CD4-positive, alpha-beta T cell (primary cell): ENCODE measurements around the gene FGGY. TPM values are rescaled to one million over a fixed set of nuclear protein-coding genes. Genes with fewer than 3 reads are reported as not detected.

Source experiments
- ATAC-seq: fragments of 200-7000 bp; cut with Tn5 transposase; one replicate; pipeline ENCODE4 v1.10.0; 2022; ENCODE audit warnings: mild to moderate bottlenecking; ENCODE audit not compliant: poor library complexity
- CTCF ChIA-PET: fragments of 350-600 bp; sonication (Branson Sonifier 250); formaldehyde crosslinking; loops from one replicate; lab custom pipeline; 2021; ENCODE audit warnings: antibody characterized with exemption, inconsistent platforms; lab: Charles Lee
- POLR2A ChIA-PET: fragments of 350-600 bp; sonication (Branson Sonifier 250); formaldehyde crosslinking; loops from one replicate; lab custom pipeline; 2021; ENCODE audit warnings: antibody characterized with exemption, inconsistent platforms; lab: Charles Lee
- DNase-seq, 14 experiments: peaks; one replicate each; pipeline ENCODE4 v3.0.0-alpha.2; 2013 to 2020; ENCODE audit warnings: mixed read lengths in 2 of 14
- H3K27ac ChIP-seq, 2 donors: one replicate each; pipeline versions ENCODE4 v1.5.1 to v1.7.0; 2013; ENCODE audit warnings: low read length in 2 of 2, low read depth in 1 of 2, mild to moderate bottlenecking in 1 of 2
- H3K27me3 ChIP-seq, 2 experiments: 1 replicate in 1 of 2; 2 replicates in 1 of 2; pipeline versions ENCODE4 v1.6.1 to v1.7.0; 2013; ENCODE audit warnings: low read length in 2 of 2, control low read depth in 1 of 2, mild to moderate bottlenecking in 1 of 2, moderate library complexity in 1 of 2; ENCODE audit not compliant: insufficient read depth in 2 of 2, control insufficient read depth in 1 of 2
- H3K36me3 ChIP-seq: one replicate; pipeline ENCODE4 v1.6.1; 2013; ENCODE audit warnings: low read length, control low read depth; ENCODE audit not compliant: insufficient read depth
- H3K4me1 ChIP-seq: one replicate; pipeline ENCODE4 v1.6.1; 2013; ENCODE audit warnings: low read length, control low read depth; ENCODE audit not compliant: insufficient read depth
- H3K4me3 ChIP-seq: one replicate; pipeline ENCODE4 v1.5.1; 2013; ENCODE audit warnings: mild to moderate bottlenecking, low read length, moderate library complexity
- H3K9me3 ChIP-seq, 2 experiments: 1 replicate in 1 of 2; 2 replicates in 1 of 2; pipeline versions ENCODE4 v1.6.1 to v1.7.0; 2013; ENCODE audit warnings: low read length in 2 of 2, mild to moderate bottlenecking in 2 of 2, control low read depth in 1 of 2, moderate library complexity in 1 of 2; ENCODE audit not compliant: control insufficient read depth in 1 of 2, insufficient read depth in 1 of 2
- H3K27ac Mint-ChIP-seq: one replicate; pipeline ENCODE4 v1.8.0; 2020; ENCODE audit warnings: mixed read lengths
- H3K27me3 Mint-ChIP-seq: one replicate; pipeline ENCODE4 v1.8.0; 2021; ENCODE audit warnings: mixed read lengths
- H3K36me3 Mint-ChIP-seq: one replicate; pipeline ENCODE4 v1.8.0; 2021; ENCODE audit warnings: low read depth, mixed read lengths
- H3K4me1 Mint-ChIP-seq: one replicate; pipeline ENCODE4 v1.8.0; 2021; ENCODE audit warnings: low read depth, mixed read lengths
- H3K4me3 Mint-ChIP-seq: one replicate; pipeline ENCODE4 v1.8.0; 2020; ENCODE audit warnings: mild to moderate bottlenecking, mixed read lengths
- H3K9me3 Mint-ChIP-seq: one replicate; pipeline ENCODE4 v1.8.0; 2020; ENCODE audit warnings: mixed read lengths
- intact Hi-C, 2 experiments: fragments of 100-400 bp; cut with DNase I in 1 of 2; cut with micrococcal nuclease in 1 of 2; formaldehyde crosslinking; loops; one replicate each; pipeline versions ENCODE4 v1.15.1 to v1.9.0; 2023 to 2025; cut with DNase I, micrococcal nuclease
- total RNA-seq, 174 experiments: library from RNA in 2 of 174; stranded (reverse) in 2 of 174; gene quantifications; one replicate each; pipeline ENCODE4 v1.2.3 and lab custom pipeline; 2021 to 2026
- TF ChIP-seq, protein P1 (sequence below): fragments of 200-600 bp; IDR thresholded peaks from one replicate; pipeline ENCODE4 v1.8.0; 2022; ENCODE audit warnings: antibody characterized with exemption, mild to moderate bottlenecking

FGGY gene
- total RNA-seq, 2 experiments from 2014 or later: 9.5 to 10.0 TPM

DNA sequence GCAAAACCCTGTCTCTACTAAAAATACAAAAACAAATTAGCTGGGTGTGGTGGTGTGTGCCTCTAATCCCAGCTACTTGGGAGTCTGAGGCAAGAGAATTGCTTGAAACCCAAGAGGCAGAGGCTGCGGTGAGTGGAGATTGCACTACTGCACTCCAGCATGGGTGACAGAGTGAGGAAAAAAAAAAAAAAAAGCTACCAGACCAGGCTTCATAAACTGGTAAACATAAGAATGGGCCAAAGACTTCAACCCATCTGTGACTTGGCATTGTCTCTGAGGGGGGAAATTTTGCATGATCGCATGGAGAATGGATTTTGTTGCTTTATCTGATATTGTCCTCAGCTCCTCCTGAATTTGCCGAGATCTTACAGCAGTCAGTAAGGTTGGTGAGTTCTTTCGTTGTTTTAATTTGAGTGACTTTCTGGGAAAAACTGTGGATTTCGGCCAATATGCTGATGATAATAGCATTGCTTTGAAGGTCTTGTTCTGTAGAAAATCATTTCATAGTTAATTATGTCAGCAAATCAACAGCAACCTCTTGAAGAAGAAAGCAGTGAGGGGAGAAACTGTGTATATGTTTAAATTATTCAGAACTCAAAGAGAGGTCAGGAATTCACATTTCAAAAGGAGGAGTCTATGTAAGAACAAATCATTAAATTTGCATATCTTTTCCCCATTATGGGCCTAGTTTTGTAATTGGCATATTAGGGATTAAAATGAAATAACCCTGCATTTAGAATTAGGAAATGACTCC, 13.1 kb downstream of the FGGY start:
- no peak for DNase-seq
- Histone ChIP-seq H3K4me1 (no peaks in the 10 kb centered on the region), H3K4me3 (no peak overlapping the region), H3K27me3 (no peaks in the 10 kb centered on the region), H3K27ac (no peak overlapping the region), H3K36me3 (no peaks in the 10 kb centered on the region), H3K9me3 (peaks cover 0 to 10% of the 10 kb centered on the region in 2 experiments)
- H3K4me3 Mint-ChIP-seq: no peak overlapping the region
- H3K4me1 Mint-ChIP-seq: no peaks in the 10 kb centered on the region
- no peak for ATAC-seq
- no peaks in the 10 kb centered on the region for H3K27me3 Mint-ChIP-seq
- intact Hi-C loops: no loop called here
- peaks cover 8% of the 10 kb centered on the region for H3K9me3 Mint-ChIP-seq
- no peaks in the 10 kb centered on the region for H3K36me3 Mint-ChIP-seq
- no peak overlapping the region for H3K27ac Mint-ChIP-seq
- ChIA-PET CTCF (no interaction called here), POLR2A (no interaction called here)
- TF ChIP-seq, protein P1, sequence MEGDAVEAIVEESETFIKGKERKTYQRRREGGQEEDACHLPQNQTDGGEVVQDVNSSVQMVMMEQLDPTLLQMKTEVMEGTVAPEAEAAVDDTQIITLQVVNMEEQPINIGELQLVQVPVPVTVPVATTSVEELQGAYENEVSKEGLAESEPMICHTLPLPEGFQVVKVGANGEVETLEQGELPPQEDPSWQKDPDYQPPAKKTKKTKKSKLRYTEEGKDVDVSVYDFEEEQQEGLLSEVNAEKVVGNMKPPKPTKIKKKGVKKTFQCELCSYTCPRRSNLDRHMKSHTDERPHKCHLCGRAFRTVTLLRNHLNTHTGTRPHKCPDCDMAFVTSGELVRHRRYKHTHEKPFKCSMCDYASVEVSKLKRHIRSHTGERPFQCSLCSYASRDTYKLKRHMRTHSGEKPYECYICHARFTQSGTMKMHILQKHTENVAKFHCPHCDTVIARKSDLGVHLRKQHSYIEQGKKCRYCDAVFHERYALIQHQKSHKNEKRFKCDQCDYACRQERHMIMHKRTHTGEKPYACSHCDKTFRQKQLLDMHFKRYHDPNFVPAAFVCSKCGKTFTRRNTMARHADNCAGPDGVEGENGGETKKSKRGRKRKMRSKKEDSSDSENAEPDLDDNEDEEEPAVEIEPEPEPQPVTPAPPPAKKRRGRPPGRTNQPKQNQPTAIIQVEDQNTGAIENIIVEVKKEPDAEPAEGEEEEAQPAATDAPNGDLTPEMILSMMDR: no peak

GRCh38 chr1:59310549-59311250, 13.8 kb downstream of the FGGY start:
- ChIA-PET POLR2A (no interaction called here), CTCF (no interaction called here)
- Mint-ChIP-seq H3K36me3 (no peaks in the 10 kb centered on the region), H3K9me3 (peaks cover 5% of the 10 kb centered on the region), H3K4me3 (no peak overlapping the region), H3K27me3 (no peaks in the 10 kb centered on the region), H3K27ac (no peak overlapping the region), H3K4me1 (no peaks in the 10 kb centered on the region)
- intact Hi-C loops: no loop called here
- Histone ChIP-seq H3K27ac (no peak overlapping the region), H3K36me3 (no peaks in the 10 kb centered on the region), H3K4me1 (no peaks in the 10 kb centered on the region), H3K27me3 (no peaks in the 10 kb centered on the region), H3K9me3 (peaks cover 0 to 2% of the 10 kb centered on the region in 2 experiments), H3K4me3 (no peak overlapping the region)
- TF ChIP-seq, protein P1: no peak
- ATAC-seq (no peak), DNase-seq (no peak)

DNA sequence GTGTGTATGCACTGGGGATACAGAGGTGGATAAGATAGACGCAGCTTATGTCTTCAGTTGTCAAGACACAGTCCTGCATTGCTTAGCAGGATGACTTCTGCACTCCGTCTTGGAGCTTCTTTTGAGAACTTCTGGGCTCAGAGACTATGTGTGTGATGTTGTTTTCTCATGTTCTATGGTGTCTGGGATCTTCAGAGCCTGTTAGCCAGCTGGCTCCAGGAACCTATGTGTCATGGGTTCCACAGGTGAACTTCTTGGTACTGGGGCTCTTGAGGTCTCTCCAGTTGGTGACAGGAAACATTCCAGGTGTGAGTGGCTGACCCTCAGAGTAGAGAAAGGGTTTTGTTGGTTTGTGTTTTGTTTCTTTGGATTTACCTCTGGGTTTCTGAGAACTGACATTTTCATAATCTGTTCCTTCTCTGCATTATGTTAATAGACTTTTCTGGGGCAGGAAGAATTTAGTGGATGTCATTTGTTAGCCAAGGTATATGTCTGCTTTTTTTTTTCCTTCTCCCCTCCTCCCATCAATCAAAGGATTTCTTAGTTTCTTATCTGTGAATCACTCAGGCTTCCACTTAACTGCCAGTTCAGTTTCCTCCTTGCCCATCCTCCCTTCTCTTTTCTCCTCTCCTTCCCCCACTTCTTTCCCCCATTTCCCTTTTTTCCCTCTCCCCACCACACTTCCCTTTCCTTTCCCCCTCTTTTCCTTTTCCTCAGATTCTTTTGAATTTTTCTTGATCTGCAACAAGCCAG, 18.1 kb downstream of the FGGY start:
- Histone ChIP-seq H3K4me3 (no peak overlapping the region), H3K27ac (no peak overlapping the region), H3K36me3 (no peaks in the 10 kb centered on the region), H3K27me3 (no peaks in the 10 kb centered on the region), H3K4me1 (no peaks in the 10 kb centered on the region), H3K9me3 (no peaks in the 10 kb centered on the region)
- H3K4me1 Mint-ChIP-seq: no peaks in the 10 kb centered on the region
- intact Hi-C loops: no loop called here
- H3K36me3 Mint-ChIP-seq: no peaks in the 10 kb centered on the region
- ChIA-PET POLR2A (interaction anchor here (0.7 kb wide), 1 partner anchor 17 kb away, joined by 4 read pairs; no protein-coding TSS in a partner anchor), CTCF (no interaction called here)
- H3K27ac Mint-ChIP-seq: no peak overlapping the region
- H3K9me3 Mint-ChIP-seq: no peaks in the 10 kb centered on the region
- TF ChIP-seq, protein P1: no peak
- ATAC-seq (no peak), DNase-seq (no peak)
- no peaks in the 10 kb centered on the region for H3K27me3 Mint-ChIP-seq
- no peak overlapping the region for H3K4me3 Mint-ChIP-seq
